HCT116 (cell line): ENCODE results near the gene PDCL3. TPM values are rescaled to one million over a fixed set of nuclear protein-coding genes. Genes with fewer than 3 reads are reported as not detected.

Source experiments
- ATAC-seq: fragments of 200-7000 bp; cut with Tn5 transposase; 2 replicates; pipeline ENCODE4 v1.9.1; 2020; ENCODE audit warnings: mild to moderate bottlenecking, moderate library complexity
- BruUV-seq: library from RNA; stranded (reverse); fragments of 400-500 nt; replicated peaks from 2 replicates; lab custom pipeline; 2021; lab: Mats Ljungman, UMichigan
- CTCF ChIA-PET: fragments of 300-600 bp; sonication (Branson Sonifier 250); formaldehyde crosslinking; loops from one replicate; lab custom pipeline; 2021; ENCODE audit warnings: antibody characterized with exemption; lab: Charles Lee
- POLR2A ChIA-PET: fragments of 300-600, 350-600 bp; sonication (Branson Sonifier 250); formaldehyde crosslinking; loops from one replicate; lab custom pipeline; 2021; ENCODE audit warnings: antibody characterized with exemption; lab: Charles Lee
- RAD21 ChIA-PET, 2 experiments: fragments of 300-600 bp; sonication (Branson Sonifier 250); formaldehyde crosslinking; loops; one replicate each; lab custom pipeline; 2023; ENCODE audit warnings: low total read pairs in 2 of 2; ENCODE audit not compliant: uncharacterized antibody in 2 of 2, unreplicated experiment in 2 of 2, low non-redundant PET in 1 of 2; lab: Charles Lee
- DNase-seq: peaks from one replicate; pipeline ENCODE4 v3.0.0-alpha.2; 2010; ENCODE audit warnings: low read depth, low spot score
- H2AFZ ChIP-seq: fragments of 200-600 bp; shearing (Covaris generic), sonication (generic); 2 replicates; pipeline ENCODE4 v1.6.1; 2017; ENCODE audit warnings: low read depth, mixed run types, mixed read lengths, antibody characterized with exemption, low read length; ENCODE audit not compliant: poor library complexity, severe bottlenecking
- H3K27ac ChIP-seq: 2 replicates; pipeline ENCODE4 v1.5.1; 2012; ENCODE audit warnings: low read depth, low read length
- H3K27me3 ChIP-seq: fragments of 200-600 bp; sonication (generic); 2 replicates; pipeline ENCODE4 v1.6.1; 2016; ENCODE audit warnings: mixed run types, low read length, mixed read lengths; ENCODE audit not compliant: insufficient read depth
- H3K36me3 ChIP-seq, 2 experiments: fragments of 200-500 bp in 1 of 2; fragments of 200-600 bp in 1 of 2; sonication (Bioruptor generic) in 1 of 2; sonication (generic) in 1 of 2; 2 replicates each; pipeline versions ENCODE4 v1.5.1 to v1.6.1; 2014 to 2016; ENCODE audit warnings: low read length in 2 of 2, inconsistent platforms in 1 of 2, mixed read lengths in 1 of 2, mixed run types in 1 of 2; ENCODE audit not compliant: insufficient read depth in 2 of 2, control insufficient read depth in 1 of 2
- H3K4me1 ChIP-seq, 2 experiments: fragments of 200-600 bp in 1 of 2; sonication (generic) in 1 of 2; 2 replicates each; pipeline versions ENCODE4 v1.5.1 to v1.6.1; 2012 to 2017; ENCODE audit warnings: low read length in 2 of 2, inconsistent platforms in 1 of 2, mild to moderate bottlenecking in 1 of 2, mixed read lengths in 1 of 2, mixed run types in 1 of 2, moderate library complexity in 1 of 2; ENCODE audit not compliant: insufficient read depth in 2 of 2, control insufficient read depth in 1 of 2
- H3K4me2 ChIP-seq: fragments of 200-600 bp; sonication (generic); 2 replicates; pipeline ENCODE4 v1.6.1; 2017; ENCODE audit warnings: mixed run types, low read length, mixed read lengths
- H3K4me3 ChIP-seq, 2 experiments: fragments of 200-600 bp in 1 of 2; sonication (generic) in 1 of 2; replicated peaks in 1 of 2; 2 replicates each; pipeline ENCODE4 v1.5.1; 2011 to 2016; ENCODE audit warnings: low read length in 2 of 2, control low read depth in 1 of 2, low read depth in 1 of 2, mild to moderate bottlenecking in 1 of 2, mixed read lengths in 1 of 2, mixed run types in 1 of 2
- H3K79me2 ChIP-seq: fragments of 200-600 bp; sonication (generic); 2 replicates; pipeline ENCODE4 v1.6.1; 2017; ENCODE audit warnings: mild to moderate bottlenecking, mixed run types, low read length, moderate library complexity, mixed read lengths; ENCODE audit not compliant: insufficient read depth
- H3K9ac ChIP-seq: fragments of 200-600 bp; sonication (generic); 2 replicates; pipeline ENCODE4 v1.6.1; 2016; ENCODE audit warnings: low read length, mixed read lengths
- H3K9me2 ChIP-seq: fragments of 200-600 bp; sonication (generic), shearing (Covaris generic); 2 replicates; pipeline ENCODE4 v1.6.1; 2017; ENCODE audit warnings: mixed run types, mild to moderate bottlenecking, moderate library complexity; ENCODE audit not compliant: insufficient read depth
- H3K9me3 ChIP-seq, 2 experiments: fragments of 200-500 bp in 1 of 2; fragments of 200-600 bp in 1 of 2; sonication (Bioruptor generic) in 1 of 2; sonication (generic) in 1 of 2; 2 replicates each; pipeline ENCODE4 v1.6.1; 2014 to 2017; ENCODE audit warnings: low read length in 2 of 2, mixed read lengths in 2 of 2, inconsistent platforms in 1 of 2, low read depth in 1 of 2, mild to moderate bottlenecking in 1 of 2, mixed run types in 1 of 2, moderate library complexity in 1 of 2; ENCODE audit not compliant: control insufficient read depth in 1 of 2, insufficient read depth in 1 of 2
- H4K20me1 ChIP-seq: fragments of 200-600 bp; sonication (generic), shearing (Covaris generic); 2 replicates; pipeline ENCODE4 v1.6.1; 2017; ENCODE audit warnings: mixed run types, mild to moderate bottlenecking, moderate library complexity; ENCODE audit not compliant: insufficient read depth
- ATF3 ChIP-seq: IDR thresholded peaks from 2 replicates; pipeline ENCODE4 v1.6.1; 2012
- CEBPB ChIP-seq: IDR thresholded peaks from 2 replicates; pipeline ENCODE4 v1.6.1; 2012; ENCODE audit warnings: low read depth
- EGR1 ChIP-seq: IDR thresholded peaks from 2 replicates; pipeline ENCODE4 v1.6.1; 2012; ENCODE audit warnings: low read depth
- FOSL1 ChIP-seq: IDR thresholded peaks from 2 replicates; pipeline ENCODE4 v1.6.1; 2012; ENCODE audit warnings: low read depth
- RAD21 ChIP-seq: IDR thresholded peaks from 2 replicates; pipeline ENCODE4 v1.6.1; 2012; ENCODE audit warnings: low read depth, mild to moderate bottlenecking
- TCF7L2 ChIP-seq: IDR thresholded peaks from 2 replicates; pipeline ENCODE4 v1.7.0; 2011; ENCODE audit warnings: borderline replicate concordance, inconsistent platforms; ENCODE audit not compliant: insufficient read depth, insufficient read length; ENCODE audit errors: extremely low read depth
- ZBTB33 ChIP-seq: IDR thresholded peaks from 2 replicates; pipeline ENCODE4 v1.6.1; 2011; ENCODE audit warnings: mild to moderate bottlenecking, low read length, moderate library complexity; ENCODE audit not compliant: insufficient replicate concordance; ENCODE audit errors: extremely low read depth
- intact Hi-C: fragments of 100-400 bp; cut with micrococcal nuclease; formaldehyde crosslinking; loops from 2 replicates; pipeline ENCODE4 v1.10.0; 2022
- total RNA-seq: library from RNA; stranded (reverse); gene quantifications from one replicate; pipeline ENCODE4 v1.2.1, GENCODE V29; 2021; ENCODE audit not compliant: unreplicated experiment

The PDCL3 gene
- total RNA-seq, 1 experiment from 2014 or later = 26.3 TPM

GRCh38 chr2:100599566-100599965 is 36.8 kb downstream of the PDCL3 start:
- no peak overlapping the region for H3K27ac ChIP-seq
- no peaks in the 10 kb centered on the region for H3K79me2 ChIP-seq
- H3K36me3 ChIP-seq = no peaks in the 10 kb centered on the region
- H3K27me3 ChIP-seq = no peaks in the 10 kb centered on the region
- H3K4me2 ChIP-seq = no peak overlapping the region
- peaks cover 0 to 16% of the 10 kb centered on the region in 2 experiments; a peak in 2 of 4 replicates for H3K4me1 ChIP-seq
- ChIA-PET POLR2A (no interaction called here), CTCF (no interaction called here), RAD21 (no interaction called here)
- DNase-seq (no peak), ATAC-seq (no peak)
- H3K4me3 ChIP-seq = no peak overlapping the region
- H4K20me1 ChIP-seq = no peaks in the 10 kb centered on the region
- intact Hi-C loops = no loop called here
- H3K9me2 ChIP-seq = no peaks in the 10 kb centered on the region
- no peaks in the 10 kb centered on the region for H3K9me3 ChIP-seq
- TF ChIP-seq ZBTB33 = no peak
- TF ChIP-seq ATF3 = no peak
- TF ChIP-seq CEBPB = no peak
- no peak for TF ChIP-seq FOSL1
- no TSS peak for BruUV-seq
- no peak overlapping the region for H2AFZ ChIP-seq
- no peak overlapping the region for H3K9ac ChIP-seq

- no peak overlapping the region for H3K27ac ChIP-seq
These were observed 38.9 kb downstream of the PDCL3 start for GRCh38 chr2:100601661-100602060.

More at GRCh38 chr2:100601661-100602060, 38.9 kb downstream of the PDCL3 start:
- Histone ChIP-seq H3K36me3 (no peaks in the 10 kb centered on the region), H2AFZ (no peak overlapping the region), H3K4me3 (no peak overlapping the region), H3K9ac (no peak overlapping the region), H3K9me3 (no peaks in the 10 kb centered on the region), H3K4me2 (no peak overlapping the region), H3K79me2 (no peaks in the 10 kb centered on the region), H3K27me3 (no peaks in the 10 kb centered on the region), H3K9me2 (no peaks in the 10 kb centered on the region), H4K20me1 (no peaks in the 10 kb centered on the region), H3K4me1 (peaks cover 0 to 12% of the 10 kb centered on the region in 2 experiments; a peak in 1 of 4 replicates)
- ChIA-PET POLR2A (interaction anchor here (1.1 kb wide), 1 partner anchor 400 kb away, joined by 3 read pairs; the partner anchor contains the start of gene RPL31), CTCF (no interaction called here), RAD21 (no interaction called here)
- TF ChIP-seq TCF7L2 (no peak), EGR1 (no peak), RAD21 (no peak)
- ATAC-seq (no peak), DNase-seq (no peak)
- intact Hi-C loops = loop anchor here (10.0 kb wide), 1 partner anchor 603 kb away; no protein-coding TSS in a partner anchor
- BruUV-seq = no TSS peak
